Measurements from ENCODE around the gene ILDR2.

ILDR2 gene

DNA sequence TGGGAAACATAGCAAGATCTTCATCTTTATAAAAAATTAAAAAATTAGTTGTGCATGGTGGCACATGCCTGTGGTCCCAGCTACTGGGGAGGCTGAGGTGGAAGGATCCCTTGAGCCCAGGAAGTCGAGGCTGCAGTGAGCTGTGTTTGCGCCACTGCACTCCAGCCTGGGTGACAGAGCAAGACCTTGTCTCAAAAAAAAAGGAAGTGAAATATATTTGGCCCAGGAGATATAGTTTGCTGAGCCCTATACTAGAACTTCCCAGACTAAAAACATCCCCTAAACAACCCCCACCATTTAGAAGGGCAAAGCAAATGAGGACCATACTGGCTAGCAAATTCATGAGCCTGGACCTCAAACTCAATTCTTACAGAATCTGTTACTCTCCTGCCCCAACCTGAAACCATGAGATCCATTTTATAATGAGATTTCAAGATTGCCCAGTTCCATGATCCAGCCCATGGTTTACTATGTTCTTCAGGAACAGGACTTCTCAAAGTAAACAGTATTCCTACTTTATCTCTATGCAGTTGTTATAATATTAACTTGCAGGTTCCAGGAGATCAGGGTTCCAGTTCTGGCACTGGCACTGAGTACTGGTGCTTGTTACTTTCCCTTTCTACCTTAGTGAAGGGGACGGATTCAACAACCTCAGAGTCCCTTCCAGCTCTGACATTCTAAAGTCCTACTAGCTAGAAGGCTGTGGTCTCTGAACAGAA lies 50.4 kb downstream of the ILDR2 start:
- no peak for DNase-seq (ENCODE audit: low spot score)

GRCh38 chr1:166920561-166921475 lies 54.5 kb downstream of the ILDR2 start:
- no peak for DNase-seq (ENCODE audit: low spot score)

DNA sequence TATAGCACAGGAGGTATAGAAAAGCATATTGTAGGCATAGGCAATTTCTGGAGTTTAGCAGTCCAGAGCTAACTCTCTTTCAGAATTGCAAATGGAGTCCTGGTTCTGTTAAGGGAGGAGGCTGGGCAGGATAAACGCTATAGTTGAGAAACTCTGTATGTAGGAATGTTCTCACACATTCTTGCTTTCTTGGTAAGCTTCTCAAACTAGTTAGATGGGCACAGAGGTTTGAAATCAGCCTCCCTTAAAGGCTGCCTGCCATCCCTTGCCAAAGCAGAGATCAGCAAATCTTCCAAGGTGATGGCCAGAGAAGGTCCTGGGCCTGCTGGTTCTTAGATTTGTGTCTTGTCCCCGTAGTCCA lies 56.4 kb downstream of the ILDR2 start:
- no peak for DNase-seq (ENCODE audit: low spot score)

- no peak for DNase-seq (ENCODE audit: low spot score)
Measured at GRCh38 chr1:166918088-166918955, 57.0 kb downstream of the ILDR2 start.

DNA sequence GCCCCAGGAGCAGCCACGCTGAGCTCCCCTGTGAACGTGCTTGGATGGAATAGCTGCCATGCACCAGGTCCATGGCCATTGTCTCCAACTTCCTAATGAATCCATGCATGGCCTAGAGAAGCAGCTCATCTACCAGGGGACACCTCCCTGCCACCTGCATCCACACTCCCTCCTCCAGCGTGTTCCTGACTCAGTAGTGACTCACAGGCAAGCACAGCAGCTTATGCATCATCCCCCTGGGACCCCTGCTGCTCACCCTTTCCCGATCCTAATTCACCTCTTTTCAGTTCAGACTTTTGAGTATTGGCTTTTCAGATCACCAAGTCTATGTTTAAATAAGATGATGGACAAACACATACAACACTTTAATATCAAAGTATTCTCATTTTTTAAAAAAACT lies 59.4 kb downstream of the ILDR2 start:
- DNase-seq (ENCODE audit: low spot score): no peak

DNA sequence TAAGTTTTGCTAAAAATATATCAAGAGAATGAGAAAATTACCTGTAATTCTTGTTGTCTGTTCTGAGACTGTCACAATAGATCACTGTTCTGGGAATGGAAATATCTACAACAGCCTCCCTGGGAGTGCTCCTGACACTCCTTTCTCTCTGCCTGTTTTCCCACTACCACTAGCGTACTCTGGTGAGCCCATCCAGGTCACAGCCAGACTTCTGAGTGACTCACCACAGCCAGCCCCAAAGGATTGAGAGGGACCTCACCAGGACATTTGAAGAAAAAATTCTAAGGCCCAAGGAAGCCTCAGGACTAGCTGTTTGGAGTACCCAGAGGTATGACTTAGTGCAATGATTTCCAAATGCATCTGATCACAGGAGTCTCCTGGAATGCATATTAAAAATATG lies 60.3 kb downstream of the ILDR2 start:
- no peak for DNase-seq (ENCODE audit: low spot score)

DNA sequence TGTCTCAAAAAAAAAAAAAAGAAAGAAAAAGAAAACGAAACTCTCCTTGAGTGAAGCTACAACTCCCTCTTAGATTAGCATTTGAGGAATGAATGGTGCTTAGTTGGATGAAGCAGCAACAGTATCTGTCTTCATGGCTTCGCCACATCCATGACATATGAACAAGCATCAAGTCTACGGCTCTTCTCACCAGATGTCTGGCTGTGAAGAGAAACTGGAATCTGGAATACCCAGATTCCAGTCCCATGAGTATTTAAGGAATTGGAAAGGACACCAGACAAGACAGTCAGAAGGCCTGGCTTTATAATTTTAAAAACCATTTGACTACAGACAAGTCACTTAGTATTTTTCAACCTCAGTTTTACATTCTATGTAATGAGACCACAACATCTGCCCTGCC lies 61.2 kb downstream of the ILDR2 start:
- no peak for DNase-seq (ENCODE audit: low spot score)

GRCh38 chr1:166911624-166912023 lies 63.7 kb downstream of the ILDR2 start:
- no peak for DNase-seq (ENCODE audit: low spot score)

DNA sequence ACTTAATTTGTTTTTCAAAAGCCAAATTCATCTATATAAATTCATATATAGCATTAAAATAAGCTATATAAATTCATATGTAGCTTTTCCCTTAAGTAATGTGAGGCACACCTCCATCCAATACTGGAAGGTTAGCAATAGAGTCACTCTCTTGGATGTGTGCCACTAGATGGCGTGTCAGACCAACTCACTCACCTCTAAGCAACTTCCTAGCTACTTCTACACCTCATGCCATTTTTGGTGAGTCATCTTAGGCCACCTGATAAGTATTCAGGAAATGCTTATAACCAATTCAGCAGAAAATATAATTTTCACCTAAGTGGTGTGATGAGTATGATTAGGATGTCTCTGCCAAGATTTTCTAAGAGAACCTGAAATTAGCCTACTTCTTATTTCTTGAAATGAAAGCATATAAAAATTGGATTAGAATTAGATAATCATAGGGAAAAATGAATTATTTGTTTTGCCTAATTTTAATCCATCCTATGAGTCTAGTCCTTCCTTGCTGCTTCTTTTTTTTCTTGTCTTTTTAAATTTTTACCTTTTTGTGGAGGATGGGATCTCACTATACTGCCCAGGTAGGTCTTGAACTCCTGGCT lies 64.8 kb downstream of the ILDR2 start:
- peak; percentile 62 for DNase-seq (ENCODE audit: low spot score)

- DNase-seq (ENCODE audit: low spot score): no peak
Measured at GRCh38 chr1:166908942-166909341, 66.4 kb downstream of the ILDR2 start.

DNA sequence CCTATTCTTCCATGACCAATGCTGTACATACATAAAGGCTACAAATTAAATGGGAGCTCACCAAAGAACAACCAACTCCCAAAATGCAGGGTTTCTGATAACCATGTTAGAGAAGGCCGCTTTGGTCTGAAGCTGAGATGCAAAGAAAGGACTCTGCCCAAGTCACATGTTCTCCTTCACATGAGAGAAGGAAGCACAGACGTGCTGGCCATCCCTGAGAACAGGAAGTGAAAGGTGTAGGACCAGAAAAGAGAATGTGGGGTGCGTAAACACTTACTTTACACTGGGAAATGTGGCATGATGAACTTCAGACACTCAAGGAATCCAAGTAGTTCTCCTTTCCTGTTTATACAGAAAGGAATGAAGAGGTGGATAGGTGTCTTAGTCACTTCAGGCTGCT lies 67.6 kb downstream of the ILDR2 start:
- no peak for DNase-seq (ENCODE audit: low spot score)

GRCh38 chr1:166907051-166907450 lies 68.3 kb downstream of the ILDR2 start:
- DNase-seq (ENCODE audit: low spot score): no peak

DNA sequence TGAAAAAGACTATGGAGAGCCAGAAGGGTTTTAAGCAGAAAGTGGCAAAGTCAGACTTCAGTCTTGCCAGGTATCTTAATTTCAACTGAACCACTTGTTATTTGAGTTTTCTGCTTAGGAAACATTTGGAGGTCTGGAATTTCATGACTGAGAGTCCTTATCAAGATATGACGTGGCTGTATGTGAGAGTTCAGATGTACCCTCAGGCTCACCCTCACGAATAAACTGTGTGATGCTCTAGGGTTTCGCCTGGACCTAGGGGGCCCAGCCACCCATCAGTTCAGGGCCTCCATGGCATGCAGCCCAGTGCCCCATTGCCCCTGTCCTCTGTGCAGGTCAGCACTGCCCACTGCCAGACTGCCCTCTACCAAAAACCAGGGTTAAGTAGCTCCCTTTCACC lies 68.7 kb downstream of the ILDR2 start:
- no peak for DNase-seq (ENCODE audit: low spot score)

DNA sequence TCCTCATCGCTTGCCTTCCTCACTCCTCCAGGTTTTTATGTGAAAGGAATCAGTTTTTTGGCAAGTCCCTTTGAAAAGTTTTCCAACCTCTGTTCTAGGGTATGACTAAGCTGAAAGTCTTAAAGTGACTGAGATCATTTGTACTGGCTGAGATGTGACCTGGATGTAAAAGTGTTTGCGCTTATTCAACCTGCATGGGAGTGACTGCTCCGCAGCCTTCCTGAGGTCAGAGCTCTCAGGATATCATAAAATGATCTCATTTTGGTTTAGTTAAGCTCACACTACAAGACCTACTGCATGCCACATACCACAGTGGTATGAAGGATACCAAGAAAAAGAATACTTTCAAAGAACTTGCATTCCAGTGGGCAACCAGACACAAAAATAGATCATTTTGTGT lies 69.4 kb downstream of the ILDR2 start:
- DNase-seq (ENCODE audit: low spot score): no peak

- no peak for DNase-seq (ENCODE audit: low spot score)
Measured at GRCh38 chr1:166905136-166905535, 70.2 kb downstream of the ILDR2 start.

- no peak for DNase-seq (ENCODE audit: low spot score)
Measured at GRCh38 chr1:166903232-166903631, 72.1 kb downstream of the ILDR2 start.

DNA sequence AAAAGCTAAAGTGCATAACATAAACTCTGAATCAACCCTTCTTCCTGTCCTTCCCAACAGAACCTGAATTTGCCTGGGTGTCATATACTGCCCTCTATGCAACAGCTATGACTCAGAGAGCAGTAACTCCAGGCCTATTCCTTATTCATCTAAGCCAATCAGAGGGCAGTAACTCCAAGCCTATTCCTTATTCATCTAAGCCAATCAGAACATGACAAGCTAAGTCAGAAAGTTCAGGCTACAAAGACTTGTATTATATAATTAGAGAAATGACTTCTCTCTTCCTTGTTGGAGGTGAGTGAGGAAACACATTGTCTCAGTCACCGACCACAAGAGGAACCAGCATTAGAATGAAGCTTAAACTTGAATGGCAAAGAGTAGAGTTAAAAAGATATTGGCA lies 73.1 kb downstream of the ILDR2 start:
- no peak for DNase-seq (ENCODE audit: low spot score)

DNA sequence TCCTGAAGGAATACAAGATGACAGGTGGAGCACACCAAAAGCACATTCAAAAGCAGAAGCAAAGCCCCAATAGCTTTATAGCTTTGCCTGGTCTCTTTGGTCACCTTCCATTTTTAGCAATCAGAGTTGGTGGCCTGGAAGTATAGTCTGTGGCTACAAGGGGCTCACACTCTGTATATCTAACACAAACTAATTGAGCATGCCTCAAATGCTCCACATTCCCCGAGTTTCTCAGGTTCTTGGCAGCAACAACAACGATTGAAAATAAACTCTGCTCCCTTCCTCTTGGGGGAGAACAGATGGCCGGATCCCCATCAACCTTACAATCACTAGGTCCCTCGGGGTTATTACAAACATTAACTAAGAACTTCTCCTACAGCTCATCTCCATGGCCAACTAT lies 74.4 kb downstream of the ILDR2 start:
- DNase-seq (ENCODE audit: low spot score): no peak

- no peak for DNase-seq (ENCODE audit: low spot score)
Measured at GRCh38 chr1:166899769-166900168, 75.6 kb downstream of the ILDR2 start.

DNA sequence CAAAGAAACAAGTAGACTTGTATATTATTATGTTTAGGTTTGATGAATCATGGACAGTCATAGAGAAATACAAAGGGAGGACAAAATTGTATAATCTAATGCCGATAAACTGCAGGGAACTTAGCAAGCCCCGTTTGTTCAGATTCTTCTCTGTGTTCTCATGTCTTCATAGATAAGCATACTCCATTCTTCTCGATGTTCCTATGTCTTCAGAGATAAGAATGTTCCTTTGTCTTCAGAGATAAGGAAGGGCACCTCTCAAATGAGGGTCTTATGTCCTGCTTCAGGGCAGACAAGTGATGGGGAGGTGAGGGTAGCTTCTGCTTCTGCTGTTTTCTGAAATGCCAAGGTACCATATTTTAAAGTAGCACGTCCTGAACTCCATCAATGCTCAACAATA lies 79.6 kb downstream of the ILDR2 start:
- DNase-seq (ENCODE audit: low spot score): no peak

GRCh38 chr1:166889776-166890175 lies 85.6 kb downstream of the ILDR2 start:
- no peak for DNase-seq (ENCODE audit: low spot score)
